HG02970 (cell line): ENCODE results near the gene ABCG1.

Experiments
- ATAC-seq: cut with Tn5 transposase; IDR thresholded peaks from one replicate; pipeline ENCODE4 v1.9.1; 2021; ENCODE audit warnings: mild to moderate bottlenecking, moderate library complexity, moderate number of reproducible peaks; ENCODE audit not compliant: unreplicated experiment, low FRiP score

ABCG1 gene

GRCh38 chr21:42338729-42339715, 120.1 kb downstream of the ABCG1 start:
- no peak for ATAC-seq

GRCh38 chr21:42340187-42341050, 121.5 kb downstream of the ABCG1 start:
- ATAC-seq = no peak

GRCh38 chr21:42341776-42342542, 123.0 kb downstream of the ABCG1 start:
- no peak for ATAC-seq

GRCh38 chr21:42343101-42343500, 124.2 kb downstream of the ABCG1 start:
- ATAC-seq = no peak

GRCh38 chr21:42343556-42343955, 124.6 kb downstream of the ABCG1 start:
- no peak for ATAC-seq

GRCh38 chr21:42343963-42344510, 125.1 kb downstream of the ABCG1 start:
- ATAC-seq = no peak

GRCh38 chr21:42344631-42345030, 125.7 kb downstream of the ABCG1 start:
- ATAC-seq = no peak

GRCh38 chr21:42346441-42346840, 127.5 kb downstream of the ABCG1 start:
- no peak for ATAC-seq
